K562 (cell line): ENCODE results near the gene TMEM203. TPM values are rescaled to one million over a fixed set of nuclear protein-coding genes. Genes with fewer than 3 reads are reported as not detected.

Source experiments
- ESRRA ChIP-seq: fragments of 450-650 bp; IDR thresholded peaks from 2 replicates; pipeline ENCODE4 v1.6.1; 2014; ENCODE audit warnings: low read depth, mild to moderate bottlenecking, moderate library complexity, borderline replicate concordance
- FOXM1 ChIP-seq, 2 experiments: fragments of 450-650 bp in 1 of 2; sonication (generic) in 1 of 2; formaldehyde crosslinking in 1 of 2; IDR thresholded peaks; 2 replicates each; pipeline versions ENCODE4 v1.6.1 to v1.9.0; 2017 to 2022; ENCODE audit warnings: low read depth in 2 of 2, mild to moderate bottlenecking in 2 of 2, missing genetic modification reagents in 1 of 2, moderate library complexity in 1 of 2
- JUND ChIP-seq, 2 experiments: IDR thresholded peaks; 2 replicates in 1 of 2; 3 replicates in 1 of 2; pipeline ENCODE4 v1.6.1; 2011; ENCODE audit warnings: borderline replicate concordance in 2 of 2, low read depth in 2 of 2, low read length in 2 of 2, improper control_type of control experiment in 1 of 2, missing biosample characterization in 1 of 2, missing genetic modification characterization in 1 of 2, missing genetic modification reagents in 1 of 2
- MYC ChIP-seq, 2 experiments: fragments of 250-450 bp in 1 of 2; sonication (Bioruptor Pico) in 1 of 2; IDR thresholded peaks; 2 replicates each; pipeline versions ENCODE4 v1.5.1 to v1.6.1; 2012 to 2021; ENCODE audit warnings: low read depth in 2 of 2, borderline replicate concordance in 1 of 2, improper control_type of control experiment in 1 of 2, low read length in 1 of 2, mild to moderate bottlenecking in 1 of 2, moderate library complexity in 1 of 2
- PHF20 ChIP-seq: fragments of 450-650 bp; IDR thresholded peaks from 2 replicates; pipeline ENCODE4 v1.6.1; 2018; ENCODE audit not compliant: partially characterized antibody
- POLR2AphosphoS2 ChIP-seq: IDR thresholded peaks from 2 replicates; pipeline ENCODE4 v1.6.1; 2012; ENCODE audit warnings: low read length, improper control_type of control experiment
- PRPF4 ChIP-seq: fragments of 200-400 bp; formaldehyde crosslinking; IDR thresholded peaks from one replicate; pipeline ENCODE4 v1.6.1; 2017; ENCODE audit warnings: low read length, low read depth, mild to moderate bottlenecking; ENCODE audit not compliant: insufficient read depth, poor library complexity, severe bottlenecking
- TEAD1 ChIP-seq, 2 experiments: fragments of 450-650 bp in 1 of 2; sonication (generic) in 1 of 2; formaldehyde crosslinking; IDR thresholded peaks; 2 replicates each; pipeline versions ENCODE4 v1.4.0 to v1.8.0; 2020 to 2022; ENCODE audit warnings: mild to moderate bottlenecking in 2 of 2, missing genetic modification reagents in 1 of 2
- TOE1 ChIP-seq, 2 experiments: fragments of 450-650 bp in 1 of 2; sonication (generic) in 1 of 2; formaldehyde crosslinking in 1 of 2; IDR thresholded peaks; 2 replicates each; pipeline versions ENCODE4 v1.7.1 to v1.8.0; 2016 to 2022; ENCODE audit warnings: borderline replicate concordance in 2 of 2, mild to moderate bottlenecking in 2 of 2, antibody characterized with exemption in 1 of 2, inconsistent platforms in 1 of 2, low read depth in 1 of 2, missing genetic modification reagents in 1 of 2, moderate library complexity in 1 of 2
- ZBTB7A ChIP-seq: IDR thresholded peaks from 2 replicates; pipeline ENCODE4 v1.6.1; 2011; ENCODE audit warnings: low read depth, mild to moderate bottlenecking, low read length, moderate library complexity, borderline replicate concordance; ENCODE audit not compliant: control insufficient read depth
- ZNF224 ChIP-seq: sonication (generic); formaldehyde crosslinking; IDR thresholded peaks from 2 replicates; pipeline ENCODE4 v1.8.0; 2022; ENCODE audit warnings: mild to moderate bottlenecking, missing genetic modification reagents
- polyA plus RNA-seq, 8 experiments: library from polyadenylated mRNA; depleted of rRNA in 4 of 8; stranded (reverse) in 5 of 8; unstranded in 3 of 8; fragments of >200 nt; fragmentation: Nextera tagmentation in 2 of 8; fragmentation: Illumina TruSeq in 1 of 8; extraction: Ambion mirVana in 2 of 8; extraction: Trizol in 1 of 8; gene quantifications; 2 replicates each; pipeline versions ENCODE4 v1.2.1 to v1.2.3, GENCODE V29; 2011 to 2014; ENCODE audit warnings: inconsistent platforms in 1 of 8, missing spikeins in 1 of 8
- total RNA-seq, 7 experiments: library from RNA; depleted of rRNA in 6 of 7; stranded (reverse); fragments of >200 nt in 6 of 7; fragmentation: Illumina TruSeq in 2 of 7; extraction: Trizol in 2 of 7; gene quantifications; 2 replicates each; pipeline versions ENCODE4 v1.2.1 to v1.2.3, GENCODE V29; 2011 to 2021; ENCODE audit warnings: low replicate concordance in 1 of 7
- TF ChIP-seq, protein P1 (sequence below): fragments of 450-650 bp; IDR thresholded peaks from 2 replicates; pipeline ENCODE4 v1.6.1; 2016; ENCODE audit warnings: mild to moderate bottlenecking
- TF ChIP-seq, protein P2 (sequence below): fragments of 450-650 bp; IDR thresholded peaks from 2 replicates; pipeline ENCODE4 v1.6.1; 2018; ENCODE audit not compliant: partially characterized antibody
- TF ChIP-seq, protein P3 (sequence below): sonication (generic); formaldehyde crosslinking; IDR thresholded peaks from 2 replicates; pipeline ENCODE4 v1.8.1; 2023; ENCODE audit warnings: mild to moderate bottlenecking, missing genetic modification reagents

The TMEM203 gene
- total and polyA plus RNA-seq, 9 of the 15 experiments (the other 6 are each of a cell fraction or from before 2014, with no cell fraction given): 8.8 to 59.5 (median 37.6) TPM

DNA sequence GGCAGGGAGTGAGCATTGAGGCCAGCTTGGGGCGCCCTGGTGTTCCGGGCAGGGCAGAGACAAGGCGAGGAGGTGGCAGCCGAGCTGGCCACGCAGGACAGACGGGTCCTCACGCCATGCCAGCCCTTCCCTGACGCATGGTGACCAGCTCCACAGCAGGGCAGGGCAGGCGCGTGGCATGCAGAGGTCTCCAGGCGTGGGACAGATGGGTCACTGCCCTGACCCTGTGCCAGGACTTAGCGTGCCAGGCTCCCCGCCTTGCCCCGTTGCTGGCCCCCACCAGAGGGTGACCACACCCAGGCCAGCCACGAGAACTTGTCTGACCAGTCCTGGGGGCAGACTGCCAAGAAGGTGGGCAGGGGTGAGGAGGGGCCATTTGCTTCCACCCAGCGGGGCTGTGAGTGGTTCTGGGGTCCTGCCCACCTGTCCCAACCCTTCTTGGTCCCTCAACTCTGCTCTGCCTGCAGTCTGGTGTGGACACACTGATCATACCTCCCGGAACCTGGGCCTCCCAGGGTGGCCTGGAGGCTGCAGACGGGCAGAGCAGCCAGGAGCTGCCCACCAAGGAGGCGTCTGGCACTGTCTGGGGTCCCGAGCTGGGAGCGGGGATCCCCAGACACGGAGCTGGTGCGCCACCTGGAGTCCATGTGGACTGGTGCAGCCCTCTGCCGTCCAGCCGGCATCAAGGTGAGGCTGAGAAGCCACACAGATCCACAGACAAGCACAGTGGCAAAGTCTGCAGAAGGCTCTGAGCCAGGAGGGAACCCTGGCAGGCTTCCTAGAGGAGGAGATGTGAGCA, 21.8 kb upstream of the TMEM203 start, which contains the start of gene RNF224 (continued):
- no peak for TF ChIP-seq ZNF224 (CRISPR knock-in tag)
- no peak for TF ChIP-seq POLR2AphosphoS2
- TF ChIP-seq ESRRA: peak; percentile 34; the same call in 1 of the 2 replicates
- TF ChIP-seq ZBTB7A: peak; percentile 56
- TF ChIP-seq, protein P1, sequence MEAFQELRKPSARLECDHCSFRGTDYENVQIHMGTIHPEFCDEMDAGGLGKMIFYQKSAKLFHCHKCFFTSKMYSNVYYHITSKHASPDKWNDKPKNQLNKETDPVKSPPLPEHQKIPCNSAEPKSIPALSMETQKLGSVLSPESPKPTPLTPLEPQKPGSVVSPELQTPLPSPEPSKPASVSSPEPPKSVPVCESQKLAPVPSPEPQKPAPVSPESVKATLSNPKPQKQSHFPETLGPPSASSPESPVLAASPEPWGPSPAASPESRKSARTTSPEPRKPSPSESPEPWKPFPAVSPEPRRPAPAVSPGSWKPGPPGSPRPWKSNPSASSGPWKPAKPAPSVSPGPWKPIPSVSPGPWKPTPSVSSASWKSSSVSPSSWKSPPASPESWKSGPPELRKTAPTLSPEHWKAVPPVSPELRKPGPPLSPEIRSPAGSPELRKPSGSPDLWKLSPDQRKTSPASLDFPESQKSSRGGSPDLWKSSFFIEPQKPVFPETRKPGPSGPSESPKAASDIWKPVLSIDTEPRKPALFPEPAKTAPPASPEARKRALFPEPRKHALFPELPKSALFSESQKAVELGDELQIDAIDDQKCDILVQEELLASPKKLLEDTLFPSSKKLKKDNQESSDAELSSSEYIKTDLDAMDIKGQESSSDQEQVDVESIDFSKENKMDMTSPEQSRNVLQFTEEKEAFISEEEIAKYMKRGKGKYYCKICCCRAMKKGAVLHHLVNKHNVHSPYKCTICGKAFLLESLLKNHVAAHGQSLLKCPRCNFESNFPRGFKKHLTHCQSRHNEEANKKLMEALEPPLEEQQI: no peak
- 0 out of 2 replicates have a peak, but pooled peaks have one; percentile 30 for TF ChIP-seq JUND (IDR thresholded peaks at IDR 0.05; ENCODE audit: borderline replicate concordance, low read depth, low read length)
- no peak; the same call in 2 of the 3 replicates for TF ChIP-seq JUND (tag; IDR thresholded peaks at IDR 0.05; ENCODE audit: borderline replicate concordance, low read depth, low read length)
- TF ChIP-seq TOE1 (IDR thresholded peaks at IDR 0.05; ENCODE audit: borderline replicate concordance): peak; percentile 11; the same call in 1 of the 2 replicates
- 0 out of 2 replicates have a peak, but pooled peaks have one; percentile 33 for TF ChIP-seq TOE1 (CRISPR knock-in tag; IDR thresholded peaks at IDR 0.05; ENCODE audit: borderline replicate concordance, low read depth)
- TF ChIP-seq, protein P2, sequence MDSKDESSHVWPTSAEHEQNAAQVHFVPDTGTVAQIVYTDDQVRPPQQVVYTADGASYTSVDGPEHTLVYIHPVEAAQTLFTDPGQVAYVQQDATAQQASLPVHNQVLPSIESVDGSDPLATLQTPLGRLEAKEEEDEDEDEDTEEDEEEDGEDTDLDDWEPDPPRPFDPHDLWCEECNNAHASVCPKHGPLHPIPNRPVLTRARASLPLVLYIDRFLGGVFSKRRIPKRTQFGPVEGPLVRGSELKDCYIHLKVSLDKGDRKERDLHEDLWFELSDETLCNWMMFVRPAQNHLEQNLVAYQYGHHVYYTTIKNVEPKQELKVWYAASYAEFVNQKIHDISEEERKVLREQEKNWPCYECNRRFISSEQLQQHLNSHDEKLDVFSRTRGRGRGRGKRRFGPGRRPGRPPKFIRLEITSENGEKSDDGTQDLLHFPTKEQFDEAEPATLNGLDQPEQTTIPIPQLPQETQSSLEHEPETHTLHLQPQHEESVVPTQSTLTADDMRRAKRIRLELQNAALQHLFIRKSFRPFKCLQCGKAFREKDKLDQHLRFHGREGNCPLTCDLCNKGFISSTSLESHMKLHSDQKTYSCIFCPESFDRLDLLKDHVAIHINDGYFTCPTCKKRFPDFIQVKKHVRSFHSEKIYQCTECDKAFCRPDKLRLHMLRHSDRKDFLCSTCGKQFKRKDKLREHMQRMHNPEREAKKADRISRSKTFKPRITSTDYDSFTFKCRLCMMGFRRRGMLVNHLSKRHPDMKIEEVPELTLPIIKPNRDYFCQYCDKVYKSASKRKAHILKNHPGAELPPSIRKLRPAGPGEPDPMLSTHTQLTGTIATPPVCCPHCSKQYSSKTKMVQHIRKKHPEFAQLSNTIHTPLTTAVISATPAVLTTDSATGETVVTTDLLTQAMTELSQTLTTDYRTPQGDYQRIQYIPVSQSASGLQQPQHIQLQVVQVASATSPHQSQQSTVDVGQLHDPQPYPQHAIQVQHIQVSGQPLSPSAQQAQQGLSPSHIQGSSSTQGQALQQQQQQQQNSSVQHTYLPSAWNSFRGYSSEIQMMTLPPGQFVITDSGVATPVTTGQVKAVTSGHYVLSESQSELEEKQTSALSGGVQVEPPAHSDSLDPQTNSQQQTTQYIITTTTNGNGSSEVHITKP: peak; percentile 41
- TF ChIP-seq MYC (IDR thresholded peaks at IDR 0.05; ENCODE audit: low read depth, low read length): peak; percentile 41; the same call in 1 of the 2 replicates
- no peak for TF ChIP-seq MYC (CRISPR knock-in tag; IDR thresholded peaks at IDR 0.05; ENCODE audit: borderline replicate concordance, low read depth)
- TF ChIP-seq, protein P3, sequence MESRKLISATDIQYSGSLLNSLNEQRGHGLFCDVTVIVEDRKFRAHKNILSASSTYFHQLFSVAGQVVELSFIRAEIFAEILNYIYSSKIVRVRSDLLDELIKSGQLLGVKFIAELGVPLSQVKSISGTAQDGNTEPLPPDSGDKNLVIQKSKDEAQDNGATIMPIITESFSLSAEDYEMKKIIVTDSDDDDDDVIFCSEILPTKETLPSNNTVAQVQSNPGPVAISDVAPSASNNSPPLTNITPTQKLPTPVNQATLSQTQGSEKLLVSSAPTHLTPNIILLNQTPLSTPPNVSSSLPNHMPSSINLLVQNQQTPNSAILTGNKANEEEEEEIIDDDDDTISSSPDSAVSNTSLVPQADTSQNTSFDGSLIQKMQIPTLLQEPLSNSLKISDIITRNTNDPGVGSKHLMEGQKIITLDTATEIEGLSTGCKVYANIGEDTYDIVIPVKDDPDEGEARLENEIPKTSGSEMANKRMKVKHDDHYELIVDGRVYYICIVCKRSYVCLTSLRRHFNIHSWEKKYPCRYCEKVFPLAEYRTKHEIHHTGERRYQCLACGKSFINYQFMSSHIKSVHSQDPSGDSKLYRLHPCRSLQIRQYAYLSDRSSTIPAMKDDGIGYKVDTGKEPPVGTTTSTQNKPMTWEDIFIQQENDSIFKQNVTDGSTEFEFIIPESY: peak; percentile 73; the same call in 1 of the 2 replicates
- TF ChIP-seq FOXM1 (IDR thresholded peaks at IDR 0.05; ENCODE audit: low read depth): no peak
- no peak for TF ChIP-seq FOXM1 (CRISPR knock-in tag; IDR thresholded peaks at IDR 0.05; ENCODE audit: low read depth)
- TF ChIP-seq PRPF4: no peak
- no peak for TF ChIP-seq PHF20
- TF ChIP-seq TEAD1 (CRISPR knock-in tag; IDR thresholded peaks at IDR 0.05): 0 out of 4 replicates have a peak, but pooled peaks of 1 of the 2 experiments have one; percentile 12
